Mammary epithelial cell (primary cell): Measurements from ENCODE around the gene USP47.

Source experiments
- EZH2 ChIP-seq: IDR thresholded peaks from 2 replicates; pipeline ENCODE4 v1.6.1; 2012; ENCODE audit warnings: low read length, inconsistent platforms, borderline replicate concordance
- TF ChIP-seq, protein P1 (sequence below), 2 donors: IDR thresholded peaks in 1 of 2; conservative IDR thresholded peaks in 1 of 2; 2 replicates each; pipeline ENCODE4 v1.5.1; 2011 to 2012; ENCODE audit warnings: inconsistent platforms in 2 of 2, low read length in 2 of 2, mild to moderate bottlenecking in 2 of 2, control low read depth in 1 of 2, low read depth in 1 of 2; ENCODE audit not compliant: insufficient read depth in 1 of 2; ENCODE audit errors: extremely low read depth in 1 of 2

DNA sequence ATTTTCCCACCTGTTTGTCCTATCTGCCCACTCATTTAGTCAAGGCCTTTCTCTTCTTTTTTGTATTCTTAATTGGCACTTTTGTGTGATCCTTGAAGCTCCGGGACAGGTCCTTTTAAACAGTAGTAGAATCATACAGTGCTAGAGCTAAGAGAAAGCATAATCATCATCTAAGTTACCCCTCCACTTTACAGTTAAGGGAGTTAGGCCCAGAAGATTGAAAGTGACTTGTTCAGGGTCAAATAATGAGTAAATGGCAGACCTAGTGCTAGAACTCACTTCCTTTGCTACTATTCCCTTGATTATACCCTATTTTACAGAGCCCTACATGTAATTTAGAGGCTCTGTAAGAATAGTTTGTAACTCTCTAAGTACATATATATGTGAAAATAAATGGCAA lies 2.5 kb downstream of the USP47 start:
- TF ChIP-seq, protein P1, sequence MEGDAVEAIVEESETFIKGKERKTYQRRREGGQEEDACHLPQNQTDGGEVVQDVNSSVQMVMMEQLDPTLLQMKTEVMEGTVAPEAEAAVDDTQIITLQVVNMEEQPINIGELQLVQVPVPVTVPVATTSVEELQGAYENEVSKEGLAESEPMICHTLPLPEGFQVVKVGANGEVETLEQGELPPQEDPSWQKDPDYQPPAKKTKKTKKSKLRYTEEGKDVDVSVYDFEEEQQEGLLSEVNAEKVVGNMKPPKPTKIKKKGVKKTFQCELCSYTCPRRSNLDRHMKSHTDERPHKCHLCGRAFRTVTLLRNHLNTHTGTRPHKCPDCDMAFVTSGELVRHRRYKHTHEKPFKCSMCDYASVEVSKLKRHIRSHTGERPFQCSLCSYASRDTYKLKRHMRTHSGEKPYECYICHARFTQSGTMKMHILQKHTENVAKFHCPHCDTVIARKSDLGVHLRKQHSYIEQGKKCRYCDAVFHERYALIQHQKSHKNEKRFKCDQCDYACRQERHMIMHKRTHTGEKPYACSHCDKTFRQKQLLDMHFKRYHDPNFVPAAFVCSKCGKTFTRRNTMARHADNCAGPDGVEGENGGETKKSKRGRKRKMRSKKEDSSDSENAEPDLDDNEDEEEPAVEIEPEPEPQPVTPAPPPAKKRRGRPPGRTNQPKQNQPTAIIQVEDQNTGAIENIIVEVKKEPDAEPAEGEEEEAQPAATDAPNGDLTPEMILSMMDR (conservative IDR thresholded peaks at IDR 0.05 in 1 of 2, IDR thresholded peaks at IDR 0.05 in 1 of 2; ENCODE audit: extremely low read depth in 1 of 2, insufficient read depth in 1 of 2, low read depth in 1 of 2, low read length in 2 of 2), result no peak
- TF ChIP-seq EZH2, result no peak
